Measurements from ENCODE around the gene RNF115.

GRCh38 chr1:145786271-145786670 is 37.6 kb downstream of the RNF115 start:
- no peak for TF ChIP-seq EZH2 (IDR thresholded peaks at IDR 0.05; ENCODE audit: borderline replicate concordance, insufficient read depth, low read depth, low read length, poor library complexity, severe bottlenecking)
- TF ChIP-seq, protein P1, sequence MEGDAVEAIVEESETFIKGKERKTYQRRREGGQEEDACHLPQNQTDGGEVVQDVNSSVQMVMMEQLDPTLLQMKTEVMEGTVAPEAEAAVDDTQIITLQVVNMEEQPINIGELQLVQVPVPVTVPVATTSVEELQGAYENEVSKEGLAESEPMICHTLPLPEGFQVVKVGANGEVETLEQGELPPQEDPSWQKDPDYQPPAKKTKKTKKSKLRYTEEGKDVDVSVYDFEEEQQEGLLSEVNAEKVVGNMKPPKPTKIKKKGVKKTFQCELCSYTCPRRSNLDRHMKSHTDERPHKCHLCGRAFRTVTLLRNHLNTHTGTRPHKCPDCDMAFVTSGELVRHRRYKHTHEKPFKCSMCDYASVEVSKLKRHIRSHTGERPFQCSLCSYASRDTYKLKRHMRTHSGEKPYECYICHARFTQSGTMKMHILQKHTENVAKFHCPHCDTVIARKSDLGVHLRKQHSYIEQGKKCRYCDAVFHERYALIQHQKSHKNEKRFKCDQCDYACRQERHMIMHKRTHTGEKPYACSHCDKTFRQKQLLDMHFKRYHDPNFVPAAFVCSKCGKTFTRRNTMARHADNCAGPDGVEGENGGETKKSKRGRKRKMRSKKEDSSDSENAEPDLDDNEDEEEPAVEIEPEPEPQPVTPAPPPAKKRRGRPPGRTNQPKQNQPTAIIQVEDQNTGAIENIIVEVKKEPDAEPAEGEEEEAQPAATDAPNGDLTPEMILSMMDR (IDR thresholded peaks at IDR 0.05): no peak
